Mesendoderm (in vitro differentiated cells): ENCODE measurements around the gene EHMT2. TPM values are rescaled to one million over a fixed set of nuclear protein-coding genes. Genes with fewer than 3 reads are reported as not detected.

Source experiments
- DNase-seq: peaks from one replicate; pipeline ENCODE4 v3.0.0; 2013
- H2AK5ac ChIP-seq: 2 replicates; pipeline ENCODE4 v1.6.1; 2013; ENCODE audit warnings: low read length, inconsistent platforms
- H2BK120ac ChIP-seq: 2 replicates; pipeline ENCODE4 v1.6.1; 2013; ENCODE audit warnings: low read depth, mild to moderate bottlenecking, low read length, moderate library complexity, mixed read lengths
- H2BK15ac ChIP-seq: replicated peaks from 2 replicates; pipeline ENCODE4 v1.6.1; 2013; ENCODE audit warnings: low read depth, mild to moderate bottlenecking, moderate library complexity
- H2BK5ac ChIP-seq: 2 replicates; pipeline ENCODE4 v1.6.1; 2013; ENCODE audit warnings: low read length, inconsistent platforms
- H3K18ac ChIP-seq: 2 replicates; pipeline ENCODE4 v1.6.1; 2013; ENCODE audit warnings: mild to moderate bottlenecking, low read length, mixed read lengths
- H3K23ac ChIP-seq: one replicate; pipeline ENCODE4 v1.6.1; 2013; ENCODE audit warnings: low read length
- H3K27ac ChIP-seq: 2 replicates; pipeline ENCODE4 v1.5.1; 2013; ENCODE audit warnings: low read depth, mild to moderate bottlenecking, inconsistent platforms, low read length, moderate library complexity
- H3K27me3 ChIP-seq: 2 replicates; pipeline ENCODE4 v1.6.1; 2013; ENCODE audit warnings: low read length, control low read depth, mild to moderate bottlenecking, inconsistent platforms; ENCODE audit not compliant: insufficient read depth, poor library complexity
- H3K36me3 ChIP-seq: 2 replicates; pipeline ENCODE4 v1.6.1; 2013; ENCODE audit warnings: low read length, inconsistent platforms; ENCODE audit not compliant: control insufficient read depth, insufficient read depth
- H3K4ac ChIP-seq: one replicate; pipeline ENCODE4 v1.6.1; 2013; ENCODE audit warnings: low read depth, mild to moderate bottlenecking, low read length, moderate library complexity
- H3K4me1 ChIP-seq: 2 replicates; pipeline ENCODE4 v1.6.1; 2013; ENCODE audit warnings: low read depth, low read length, inconsistent platforms; ENCODE audit not compliant: control insufficient read depth
- H3K4me2 ChIP-seq: 2 replicates; pipeline ENCODE4 v1.6.1; 2013; ENCODE audit warnings: low read length
- H3K4me3 ChIP-seq: 2 replicates; pipeline ENCODE4 v1.5.1; 2013; ENCODE audit warnings: mild to moderate bottlenecking, low read length
- H3K56ac ChIP-seq: one replicate; pipeline ENCODE4 v1.6.1; 2013; ENCODE audit warnings: low read length
- H3K79me1 ChIP-seq: 2 replicates; pipeline ENCODE4 v1.6.1; 2013; ENCODE audit warnings: low read length, inconsistent platforms
- H3K79me2 ChIP-seq: 2 replicates; pipeline ENCODE4 v1.6.1; 2013; ENCODE audit warnings: mild to moderate bottlenecking, low read length; ENCODE audit not compliant: control insufficient read depth, insufficient read depth
- H3K9ac ChIP-seq: 2 replicates; pipeline ENCODE4 v1.6.1; 2013; ENCODE audit warnings: low read length, inconsistent platforms
- H4K5ac ChIP-seq: one replicate; pipeline ENCODE4 v1.6.1; 2013; ENCODE audit warnings: low read length
- H4K8ac ChIP-seq: one replicate; pipeline ENCODE4 v1.6.1; 2013; ENCODE audit warnings: low read depth, mild to moderate bottlenecking, control low read depth, low read length, moderate library complexity
- WGBS: extraction: QIAGEN DNeasy Blood & Tissue Kit; methylation state at CpG from one replicate; pipeline ENCODE4 v1.1.7; 2013; ENCODE audit warnings: low lambda C conversion rate, missing lambda C conversion rate; ENCODE audit not compliant: insufficient coverage; ENCODE audit errors: extremely low coverage; 5-methylcytosine and 5-hydroxymethylcytosine counted together
- polyA plus RNA-seq, 2 experiments: library from polyadenylated mRNA; stranded (reverse); fragments of 200-250 nt; gene quantifications; one replicate each; pipeline ENCODE4 v1.2.3, GENCODE V29; 2013

Gene EHMT2
- polyA plus RNA-seq (2013, experiment 1 of 2): 82.8 TPM
- 81.0 TPM for polyA plus RNA-seq (2013, experiment 2 of 2)

- peak within 1 kb of the TSS; percentile 83 for H3K9ac ChIP-seq
- H2AK5ac ChIP-seq: no peak within 1 kb of the TSS
- no peaks in the 10 kb centered on the region for H3K27me3 ChIP-seq
- no CpG with 5 or more reads among the region's 49 CpGs for WGBS
- peaks cover 4% of the 10 kb centered on the region for H3K79me1 ChIP-seq
- H4K8ac ChIP-seq: peak within 1 kb of the TSS; percentile 68
- peaks cover 4% of the 10 kb centered on the region for H3K79me2 ChIP-seq
- peak within 1 kb of the TSS; percentile 76 for H2BK120ac ChIP-seq
- H3K4me1 ChIP-seq: no peaks in the 10 kb centered on the region
- H2BK15ac ChIP-seq: no peak within 1 kb of the TSS
- H3K56ac ChIP-seq: peak within 1 kb of the TSS; percentile 92
- no peak within 1 kb of the TSS for H3K23ac ChIP-seq
- H2BK5ac ChIP-seq: no peak within 1 kb of the TSS
- peaks cover 4% of the 10 kb centered on the region for H3K36me3 ChIP-seq
- peak within 1 kb of the TSS; percentile 85 for H3K4me3 ChIP-seq
- H3K4me2 ChIP-seq: peak within 1 kb of the TSS; percentile 100
- peak within 1 kb of the TSS; percentile 88 for H3K4ac ChIP-seq
- H3K18ac ChIP-seq: peak within 1 kb of the TSS; percentile 99
- DNase-seq: peak; percentile 93
- no peak within 1 kb of the TSS for H4K5ac ChIP-seq
- H3K27ac ChIP-seq: peak within 1 kb of the TSS; percentile 72
These were observed at the start of gene EHMT2 for GRCh38 chr6:31897612-31898382. Gene EHMT2, minus strand, starts transcription at chr6:31897698. Its CDS starts 21 bp downstream, at chr6:31897677.

GRCh38 chr6:31947070-31947675 lies 49.7 kb upstream of the EHMT2 start:
- H3K36me3 ChIP-seq: no peaks in the 10 kb centered on the region
- no peak overlapping the region for H2AK5ac ChIP-seq
- WGBS: no CpG with 5 or more reads among the region's 24 CpGs

GRCh38 chr6:31946370-31946885 lies 48.9 kb upstream of the EHMT2 start:
- Histone ChIP-seq H2BK120ac (no peak overlapping the region), H3K36me3 (no peaks in the 10 kb centered on the region), H2BK15ac (no peak overlapping the region), H3K4me1 (no peaks in the 10 kb centered on the region), H3K18ac (no peak overlapping the region), H3K23ac (no peak overlapping the region), H3K79me2 (no peaks in the 10 kb centered on the region), H3K56ac (no peak overlapping the region), H2AK5ac (no peak overlapping the region), H2BK5ac (no peak overlapping the region), H3K27ac (no peak overlapping the region), H3K4ac (no peak overlapping the region), H4K5ac (no peak overlapping the region), H3K9ac (no peak overlapping the region), H3K4me2 (no peak overlapping the region), H3K79me1 (no peaks in the 10 kb centered on the region), H3K4me3 (no peak overlapping the region), H4K8ac (no peak overlapping the region), H3K27me3 (no peaks in the 10 kb centered on the region)
- WGBS: no CpG with 5 or more reads among the region's 11 CpGs
- DNase-seq: no peak

More at GRCh38 chr6:31947070-31947675, 49.7 kb upstream of the EHMT2 start:
- Histone ChIP-seq H4K8ac (no peak overlapping the region), H3K23ac (no peak overlapping the region), H3K18ac (no peak overlapping the region), H3K27me3 (no peaks in the 10 kb centered on the region), H2BK5ac (no peak overlapping the region), H3K79me2 (no peaks in the 10 kb centered on the region), H3K27ac (no peak overlapping the region), H3K4ac (no peak overlapping the region), H3K79me1 (no peaks in the 10 kb centered on the region), H3K4me3 (no peak overlapping the region), H3K4me1 (no peaks in the 10 kb centered on the region), H3K56ac (no peak overlapping the region), H4K5ac (no peak overlapping the region), H2BK15ac (no peak overlapping the region), H2BK120ac (no peak overlapping the region), H3K9ac (no peak overlapping the region), H3K4me2 (no peak overlapping the region)
- DNase-seq: no peak

- Histone ChIP-seq H3K79me1 (no peaks in the 10 kb centered on the region), H3K4me1 (no peaks in the 10 kb centered on the region), H2BK5ac (no peak within 1 kb of the TSS), H3K36me3 (no peaks in the 10 kb centered on the region), H2AK5ac (no peak within 1 kb of the TSS), H3K27ac (no peak within 1 kb of the TSS), H3K4me2 (no peak within 1 kb of the TSS), H3K27me3 (no peaks in the 10 kb centered on the region), H3K9ac (no peak within 1 kb of the TSS), H2BK120ac (no peak within 1 kb of the TSS), H3K4ac (no peak within 1 kb of the TSS), H2BK15ac (no peak within 1 kb of the TSS), H3K4me3 (no peak within 1 kb of the TSS), H3K18ac (no peak within 1 kb of the TSS), H3K79me2 (no peaks in the 10 kb centered on the region), H4K5ac (no peak within 1 kb of the TSS), H3K23ac (no peak within 1 kb of the TSS), H3K56ac (no peak within 1 kb of the TSS), H4K8ac (no peak within 1 kb of the TSS)
- peak; percentile 13 for DNase-seq
- no CpG with 5 or more reads among the region's 11 CpGs for WGBS
These were observed 48.2 kb upstream of the EHMT2 start, which contains the start of gene CFB for GRCh38 chr6:31945507-31946369. Gene CFB, plus strand, starts transcription at chr6:31946095. Its CDS starts 127 bp downstream, at chr6:31946222.

GRCh38 chr6:31945154-31945506 lies 47.6 kb upstream of the EHMT2 start:
- Histone ChIP-seq H3K23ac (no peak overlapping the region), H4K8ac (no peak overlapping the region), H3K4ac (no peak overlapping the region), H3K18ac (no peak overlapping the region), H3K9ac (no peak overlapping the region), H3K4me1 (no peaks in the 10 kb centered on the region), H3K27ac (no peak overlapping the region), H2BK15ac (no peak overlapping the region), H4K5ac (no peak overlapping the region), H3K56ac (no peak overlapping the region), H3K79me2 (no peaks in the 10 kb centered on the region), H2BK5ac (no peak overlapping the region), H3K27me3 (no peaks in the 10 kb centered on the region), H3K4me3 (no peak overlapping the region), H3K36me3 (no peaks in the 10 kb centered on the region), H3K79me1 (no peaks in the 10 kb centered on the region), H2AK5ac (no peak overlapping the region), H3K4me2 (no peak overlapping the region), H2BK120ac (no peak overlapping the region)
- no CpG with 5 or more reads among the region's 9 CpGs for WGBS
- DNase-seq: no peak
